ENCODE results near the gene LHX4.
A peak's percentile ranks its signal among the peaks of the same experiment; 100 is the strongest.

LHX4 gene

DNA sequence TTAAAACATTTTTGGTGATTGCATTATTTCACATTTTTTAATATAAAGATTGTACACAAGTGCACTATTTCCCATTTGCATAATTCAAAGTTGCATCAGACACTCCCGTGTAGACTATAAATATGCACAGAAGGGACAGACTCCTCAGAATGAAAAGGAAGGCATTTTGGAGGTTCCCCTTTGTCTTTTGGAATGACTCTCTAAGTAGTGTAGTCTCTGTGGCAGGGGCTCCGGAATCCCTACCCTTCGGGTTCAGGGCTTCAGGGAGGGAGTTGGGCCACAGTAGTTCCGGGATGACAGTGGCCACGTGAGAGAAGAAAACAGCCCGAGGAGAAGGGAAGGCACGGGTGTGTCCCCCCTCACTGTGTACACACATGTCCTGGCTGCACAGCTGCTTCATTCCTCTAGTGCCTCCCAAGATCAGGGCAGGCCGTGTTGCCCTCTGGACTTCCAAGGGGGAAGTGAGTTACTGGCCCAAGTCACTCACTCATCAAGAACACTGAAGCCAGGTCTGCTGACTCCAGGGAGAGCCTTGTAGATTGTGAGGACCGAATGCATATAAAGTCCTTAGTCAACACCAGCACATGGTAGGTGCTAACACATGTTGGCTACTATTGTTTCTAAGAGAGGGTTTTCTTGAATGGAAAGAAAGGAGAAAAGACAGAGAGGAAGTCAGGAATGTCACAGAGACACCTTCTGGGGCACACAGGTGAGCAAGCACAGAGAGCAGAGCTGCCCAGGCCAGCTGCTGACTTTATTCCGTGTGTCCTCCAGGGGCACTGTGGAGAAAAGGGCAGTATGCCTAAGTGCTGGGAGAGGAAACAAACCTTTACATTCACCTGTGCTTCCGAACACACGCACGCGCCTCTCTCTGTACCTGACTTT, 39.8 kb downstream of the LHX4 start:
- H3K4me3 ChIP-seq (ENCODE audit: low read depth, low read length) = no peak overlapping the region
- TF ChIP-seq, protein P1, sequence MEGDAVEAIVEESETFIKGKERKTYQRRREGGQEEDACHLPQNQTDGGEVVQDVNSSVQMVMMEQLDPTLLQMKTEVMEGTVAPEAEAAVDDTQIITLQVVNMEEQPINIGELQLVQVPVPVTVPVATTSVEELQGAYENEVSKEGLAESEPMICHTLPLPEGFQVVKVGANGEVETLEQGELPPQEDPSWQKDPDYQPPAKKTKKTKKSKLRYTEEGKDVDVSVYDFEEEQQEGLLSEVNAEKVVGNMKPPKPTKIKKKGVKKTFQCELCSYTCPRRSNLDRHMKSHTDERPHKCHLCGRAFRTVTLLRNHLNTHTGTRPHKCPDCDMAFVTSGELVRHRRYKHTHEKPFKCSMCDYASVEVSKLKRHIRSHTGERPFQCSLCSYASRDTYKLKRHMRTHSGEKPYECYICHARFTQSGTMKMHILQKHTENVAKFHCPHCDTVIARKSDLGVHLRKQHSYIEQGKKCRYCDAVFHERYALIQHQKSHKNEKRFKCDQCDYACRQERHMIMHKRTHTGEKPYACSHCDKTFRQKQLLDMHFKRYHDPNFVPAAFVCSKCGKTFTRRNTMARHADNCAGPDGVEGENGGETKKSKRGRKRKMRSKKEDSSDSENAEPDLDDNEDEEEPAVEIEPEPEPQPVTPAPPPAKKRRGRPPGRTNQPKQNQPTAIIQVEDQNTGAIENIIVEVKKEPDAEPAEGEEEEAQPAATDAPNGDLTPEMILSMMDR (IDR thresholded peaks at IDR 0.05; ENCODE audit: low read depth, low read length) = peak; percentile 43; the same call in 1 of the 2 replicates

DNA sequence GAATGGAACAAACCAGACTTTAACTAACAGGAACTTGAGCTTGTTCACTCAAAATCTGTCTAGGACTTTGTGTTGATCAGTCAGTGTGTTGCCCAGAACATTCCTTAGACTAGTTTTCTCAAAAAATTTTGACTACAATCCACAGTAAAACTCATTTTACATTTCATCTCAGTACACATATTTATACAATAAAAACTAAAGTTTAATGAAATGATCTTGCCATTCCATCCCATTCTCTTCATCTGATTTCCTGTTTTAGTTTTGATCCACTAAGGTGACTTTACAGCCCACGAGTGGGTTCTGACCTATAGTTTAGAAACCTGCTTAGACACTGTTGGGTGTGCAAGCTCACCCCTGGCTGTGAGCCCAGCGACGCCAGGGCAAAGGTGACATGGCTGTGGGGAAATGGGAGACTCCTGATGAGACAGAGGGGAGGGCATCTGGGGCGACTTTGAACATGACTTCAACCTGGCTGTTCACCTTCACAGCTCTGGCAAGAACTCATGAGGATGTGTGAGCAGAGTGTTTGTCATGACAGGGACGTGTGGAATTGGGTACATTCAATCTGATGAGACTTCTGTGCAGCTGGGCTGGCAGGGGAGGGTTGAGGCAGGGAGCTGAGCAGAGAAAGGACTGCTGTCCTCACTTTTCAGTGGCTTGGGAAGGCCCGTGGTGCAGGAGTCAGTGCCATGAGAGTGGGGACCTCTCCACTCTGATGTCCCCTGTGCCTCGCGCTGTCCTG, 40.6 kb downstream of the LHX4 start:
- no peak overlapping the region for H3K4me3 ChIP-seq (ENCODE audit: low read depth, low read length)
- TF ChIP-seq, protein P1 (IDR thresholded peaks at IDR 0.05; ENCODE audit: low read depth, low read length) = no peak

DNA sequence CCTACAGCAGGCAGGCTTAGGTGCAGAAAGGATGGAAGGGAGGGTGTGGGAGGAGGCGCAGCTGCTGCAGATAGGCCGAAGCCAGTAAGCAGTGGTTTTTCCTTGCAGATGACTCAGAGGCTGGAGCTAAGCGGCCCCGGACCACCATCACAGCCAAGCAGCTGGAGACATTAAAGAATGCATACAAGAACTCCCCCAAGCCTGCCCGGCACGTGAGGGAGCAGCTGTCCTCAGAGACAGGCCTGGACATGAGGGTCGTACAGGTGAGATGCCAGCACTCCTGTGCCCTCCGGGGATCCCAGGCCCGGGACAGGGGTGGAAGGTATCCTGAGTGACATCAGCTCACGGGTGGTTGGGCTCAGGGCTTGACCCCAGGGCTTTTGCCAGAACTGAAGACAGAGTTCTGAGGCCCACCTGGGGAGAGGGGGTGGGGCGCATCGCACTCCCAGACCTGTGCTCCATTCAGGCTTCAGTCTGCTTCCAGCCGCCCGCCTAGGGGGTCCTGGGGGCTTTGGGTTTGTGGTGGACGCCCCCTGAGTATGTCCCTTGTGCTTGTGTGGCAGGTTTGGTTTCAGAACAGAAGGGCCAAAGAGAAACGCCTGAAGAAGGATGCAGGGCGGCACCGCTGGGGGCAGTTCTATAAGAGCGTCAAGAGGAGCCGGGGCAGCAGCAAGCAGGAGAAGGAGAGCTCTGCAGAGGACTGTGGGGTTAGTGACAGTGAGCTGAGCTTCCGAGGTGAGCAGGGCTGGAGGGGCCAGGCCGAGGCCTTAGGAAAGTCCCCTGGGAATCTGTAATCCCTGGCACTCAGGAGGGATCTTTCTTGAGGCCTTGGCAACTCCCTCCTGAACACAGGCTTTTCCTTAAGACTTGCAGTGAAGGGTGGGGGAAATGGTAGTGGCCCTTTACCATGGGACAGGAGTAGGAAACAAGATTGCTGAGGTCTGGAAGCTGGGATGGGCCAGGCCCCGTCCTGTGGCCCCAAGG, 41.5 kb downstream of the LHX4 start:
- TF ChIP-seq, protein P1 (IDR thresholded peaks at IDR 0.05; ENCODE audit: low read depth, low read length) = no peak
- H3K4me3 ChIP-seq (ENCODE audit: low read depth, low read length) = no peak overlapping the region

DNA sequence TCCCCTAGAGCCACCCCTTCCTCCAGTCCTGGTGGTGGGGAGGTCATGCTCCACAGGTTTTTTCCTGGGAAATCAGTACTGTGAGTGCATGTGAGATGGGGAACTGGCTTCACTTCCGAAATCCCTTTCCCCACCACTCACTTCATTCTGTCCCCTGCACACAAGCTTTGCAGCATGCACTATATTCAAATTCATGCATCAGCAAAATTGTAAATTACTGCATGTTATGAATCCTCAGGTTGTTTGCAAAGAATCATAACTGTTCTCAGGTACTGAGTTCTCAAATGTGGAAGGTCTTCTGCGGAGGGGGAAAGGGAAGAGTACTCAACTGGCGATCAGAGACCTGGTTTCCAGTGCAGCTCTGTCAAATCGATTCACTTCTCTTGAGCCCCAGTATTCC, 42.3 kb downstream of the LHX4 start:
- TF ChIP-seq, protein P1 (IDR thresholded peaks at IDR 0.05; ENCODE audit: low read depth, low read length) = no peak
- H3K4me3 ChIP-seq (ENCODE audit: low read depth, low read length) = no peak overlapping the region

DNA sequence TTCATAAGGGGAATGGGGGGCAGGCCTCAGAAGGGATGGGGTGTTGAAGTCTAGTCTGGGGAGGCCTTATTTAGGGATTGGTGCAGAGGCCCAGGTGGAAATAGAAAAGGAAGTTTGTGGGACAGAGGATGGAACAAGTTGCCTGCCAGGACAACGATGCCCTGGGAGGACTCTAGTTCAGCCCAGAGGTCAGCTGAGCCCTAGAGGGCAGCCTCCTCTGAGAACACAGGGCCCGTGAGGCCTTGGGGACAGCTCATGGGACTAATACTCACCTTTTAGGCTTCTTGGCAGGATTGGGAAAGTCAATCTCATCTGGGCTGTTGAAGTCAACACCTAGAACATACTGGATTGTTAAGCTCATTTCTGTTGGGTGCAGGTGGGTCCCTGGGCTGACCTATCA, 43.0 kb downstream of the LHX4 start:
- H3K4me3 ChIP-seq (ENCODE audit: low read depth, low read length) = no peak overlapping the region
- TF ChIP-seq, protein P1 (IDR thresholded peaks at IDR 0.05; ENCODE audit: low read depth, low read length) = no peak

DNA sequence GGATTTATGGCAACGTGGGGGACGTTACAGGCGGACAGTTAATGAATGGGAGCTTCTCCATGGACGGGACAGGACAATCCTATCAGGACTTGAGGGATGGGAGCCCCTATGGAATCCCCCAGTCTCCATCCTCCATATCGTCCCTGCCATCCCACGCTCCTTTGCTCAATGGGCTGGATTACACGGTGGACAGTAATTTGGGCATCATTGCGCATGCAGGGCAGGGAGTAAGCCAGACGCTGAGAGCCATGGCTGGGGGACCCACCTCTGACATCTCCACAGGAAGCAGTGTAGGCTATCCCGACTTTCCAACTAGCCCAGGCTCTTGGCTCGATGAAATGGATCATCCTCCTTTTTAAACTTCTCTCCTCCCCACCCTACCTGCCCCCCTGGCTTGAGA, 44.2 kb downstream of the LHX4 start:
- H3K4me3 ChIP-seq (ENCODE audit: low read depth, low read length) = no peak overlapping the region
- TF ChIP-seq, protein P1 (IDR thresholded peaks at IDR 0.05; ENCODE audit: low read depth, low read length) = no peak
